Activated CD8-positive, alpha-beta memory T cell treated with anti-CD3 and anti-CD28 coated beads, Interleukin-2, amount 50 U/mL, for 1 hour (primary cell): ENCODE results near the gene GHR.

ENCODE experiments used
- DNase-seq: peaks from one replicate; pipeline ENCODE4 v3.0.0-alpha.2; 2020; ENCODE audit errors: extremely low read depth

GHR gene

GRCh38 chr5:42423285-42424165 is at the start of gene GHR:
GHR (plus strand) TSS chr5:42423439; CDS start chr5:42565875, 142,436 bp downstream.
- no peak for DNase-seq

DNA sequence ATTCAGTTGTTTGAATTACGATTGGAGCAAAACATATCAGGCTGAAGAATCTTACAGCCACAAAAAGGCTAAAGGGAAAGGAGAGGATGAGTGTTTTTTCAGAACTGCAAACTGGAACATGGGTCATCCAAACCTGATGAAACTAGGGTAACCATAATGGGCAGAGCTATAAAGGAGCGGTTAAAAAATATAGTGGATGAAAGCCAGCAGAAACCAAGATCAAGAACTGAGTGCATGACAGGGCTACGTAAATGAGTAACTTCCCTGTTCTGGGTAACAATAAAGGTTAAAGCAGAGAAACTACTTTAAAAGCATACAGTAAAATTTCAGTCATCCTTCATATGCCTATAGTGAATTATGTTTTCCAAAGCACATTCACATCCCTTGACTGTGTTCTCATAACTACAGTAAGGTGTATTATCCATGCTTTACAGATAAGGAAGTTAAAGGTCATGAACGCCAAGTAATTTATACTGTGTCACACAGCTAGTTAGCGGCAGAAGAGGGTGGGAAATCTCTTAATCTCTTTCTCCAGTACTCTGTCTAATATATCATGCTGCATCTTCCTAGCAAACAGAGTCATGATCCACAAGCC is 48.5 kb upstream of the GHR start:
- DNase-seq, result no peak

DNA sequence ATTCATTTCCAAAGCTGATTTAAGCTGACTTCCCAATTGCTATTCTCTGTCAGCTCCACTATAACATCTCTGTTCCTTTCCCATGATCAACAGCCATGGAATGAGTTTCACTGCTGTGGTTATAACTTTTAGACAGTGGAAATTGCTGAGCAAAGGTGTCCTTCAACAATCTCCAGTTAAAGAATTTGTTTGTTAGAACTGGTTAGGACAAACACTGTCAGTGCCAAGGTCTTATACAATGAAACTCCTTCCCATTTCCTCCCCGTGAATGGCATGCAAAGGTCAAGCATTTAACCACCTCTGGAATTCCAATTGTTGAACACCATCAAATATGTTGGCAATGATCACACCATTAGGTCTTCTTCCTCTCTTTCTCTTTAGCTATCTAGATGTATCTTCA is 45.7 kb upstream of the GHR start:
- DNase-seq, result no peak

- no peak for DNase-seq
Observed at GRCh38 chr5:42381973-42382372, 41.3 kb upstream of the GHR start.

GRCh38 chr5:42387563-42387962 is 35.7 kb upstream of the GHR start:
- DNase-seq, result no peak

DNA sequence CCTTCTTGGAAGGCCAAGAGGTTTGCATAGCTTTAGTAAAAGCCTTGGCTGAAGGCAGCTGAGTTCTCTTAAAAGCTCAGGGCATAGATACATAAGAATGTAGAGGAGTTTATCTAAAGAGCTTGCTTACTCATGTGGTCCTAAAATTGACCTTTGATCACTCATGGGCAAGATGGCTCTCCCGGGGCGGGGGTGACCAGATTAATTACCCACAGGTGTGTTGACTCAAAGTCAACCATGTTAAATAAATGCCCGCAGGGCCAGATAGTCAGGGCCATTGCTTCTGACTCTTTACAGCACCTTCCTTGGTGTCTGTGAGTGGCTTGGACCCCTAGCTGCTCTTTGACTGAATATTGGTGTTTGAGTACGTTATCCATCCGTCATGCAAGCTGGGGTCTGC is 33.1 kb upstream of the GHR start:
- DNase-seq, result no peak

DNA sequence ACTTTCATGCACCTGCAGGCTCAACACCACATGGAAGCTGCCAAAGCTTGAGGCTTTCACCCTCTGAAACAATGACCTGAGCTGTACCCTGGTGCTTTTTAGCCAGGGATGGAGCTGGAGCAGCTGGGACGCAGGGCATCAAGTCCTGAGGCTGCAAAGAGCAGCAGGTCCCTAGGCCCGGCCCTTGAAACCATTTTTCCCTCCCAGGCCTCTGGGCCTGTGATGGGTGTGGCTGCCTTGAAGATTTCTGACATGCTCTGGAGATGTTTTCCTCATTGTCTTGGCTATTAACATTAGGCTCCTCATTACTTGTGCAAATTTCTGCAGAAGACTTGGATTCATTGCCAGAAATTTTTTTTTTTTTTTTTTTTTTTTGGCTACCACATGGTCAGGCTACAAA is 30.3 kb upstream of the GHR start:
- DNase-seq, result no peak

DNA sequence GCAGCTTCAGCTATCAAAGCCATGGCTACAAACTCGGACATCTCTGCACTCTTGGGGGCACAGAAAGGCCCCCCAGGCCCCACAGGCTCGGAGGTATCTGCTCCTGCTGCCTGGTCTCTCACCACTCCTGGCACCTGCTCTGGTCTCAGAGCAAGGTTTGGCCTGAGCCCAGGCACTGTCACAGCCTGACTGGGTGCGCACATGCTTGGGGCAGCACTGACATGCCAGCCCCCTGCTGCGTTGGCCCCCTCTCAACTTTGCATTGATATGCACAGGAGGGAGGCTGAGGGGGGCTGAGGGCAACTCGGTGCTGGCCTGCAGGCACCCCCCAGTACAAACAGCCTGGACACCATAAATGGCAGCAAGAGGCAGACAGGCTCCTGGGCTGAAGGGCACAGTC is 27.1 kb upstream of the GHR start:
- DNase-seq, result no peak

DNA sequence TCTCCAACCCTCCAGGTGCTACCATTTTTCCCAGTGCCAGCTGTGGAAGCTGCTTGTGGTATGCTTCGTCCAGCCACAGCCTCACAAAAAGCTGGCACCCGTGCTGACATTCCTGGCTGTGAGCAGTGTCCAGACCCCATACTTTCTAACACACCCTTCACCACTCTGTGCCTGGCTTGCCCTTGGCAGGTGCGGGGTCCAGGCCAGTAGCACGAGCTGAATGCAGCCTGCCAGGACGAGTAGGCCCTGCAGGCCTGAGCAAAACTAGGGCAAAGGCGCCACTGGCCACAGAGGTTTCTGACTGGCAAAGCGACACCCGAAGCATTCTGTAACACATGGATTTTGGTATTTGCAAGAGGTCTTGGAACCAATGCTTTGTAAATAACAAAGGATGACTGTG is 26.0 kb upstream of the GHR start:
- no peak for DNase-seq

DNA sequence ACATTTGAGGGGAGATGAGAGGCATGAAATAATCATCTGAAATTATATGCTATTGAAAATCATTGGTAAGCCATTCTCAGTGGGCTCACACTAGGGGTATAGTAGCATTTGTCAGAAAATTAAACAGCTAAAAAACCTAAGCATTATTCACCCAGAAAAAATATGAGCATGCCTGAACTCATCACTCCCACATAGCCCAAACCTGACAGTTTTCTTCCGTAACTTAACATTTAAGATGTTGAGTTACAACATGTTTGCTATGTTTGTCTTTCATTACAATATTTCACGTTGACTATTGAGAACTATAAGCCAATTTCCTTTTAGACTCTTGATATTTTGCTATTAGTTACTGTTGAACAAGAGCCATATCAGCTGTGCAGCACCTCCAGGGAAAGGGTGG is 23.5 kb upstream of the GHR start:
- DNase-seq, result no peak

- no peak for DNase-seq
Observed at GRCh38 chr5:42400474-42400873, 22.8 kb upstream of the GHR start.

DNA sequence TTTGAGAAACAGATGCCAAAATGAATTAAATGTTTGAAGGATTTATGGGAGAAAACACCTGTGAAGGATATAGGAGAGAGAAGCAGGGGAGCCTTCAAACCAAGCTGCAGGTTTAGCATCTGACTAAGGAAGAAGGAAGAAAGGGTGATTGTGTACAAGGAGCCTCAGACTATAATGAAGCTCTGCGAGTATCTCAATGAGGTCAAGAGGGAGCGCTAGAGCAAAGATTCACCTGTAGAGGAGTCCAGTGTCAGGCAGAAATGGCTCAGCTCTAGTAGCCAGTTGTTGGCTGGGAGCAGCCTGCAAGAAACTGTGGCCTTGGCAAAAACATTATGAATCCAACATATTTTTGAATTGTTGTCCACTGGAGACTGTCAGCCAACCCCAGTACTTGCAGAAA is 20.0 kb upstream of the GHR start:
- DNase-seq, result no peak

- no peak for DNase-seq
Observed at GRCh38 chr5:42404366-42404765, 18.9 kb upstream of the GHR start.

DNA sequence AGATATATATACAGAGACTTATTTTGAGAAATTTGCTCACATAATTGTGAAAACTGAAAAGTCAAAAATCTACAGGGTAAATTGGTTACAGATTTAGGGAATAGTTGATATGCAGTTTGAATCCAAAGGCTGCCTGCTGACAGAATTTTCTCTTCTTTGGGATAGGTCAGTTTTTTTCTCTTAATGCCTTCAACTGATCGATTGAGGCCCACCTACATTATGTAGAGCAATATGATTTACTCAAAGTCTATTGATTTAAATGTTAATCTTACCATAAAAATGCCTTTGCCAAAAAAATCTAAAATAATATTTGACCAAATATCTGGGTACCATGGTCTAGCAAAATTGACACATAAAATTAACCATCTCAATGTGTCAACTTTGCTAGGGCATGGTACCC is 3.9 kb upstream of the GHR start:
- DNase-seq, result no peak

- no peak for DNase-seq
Observed at GRCh38 chr5:42422656-42423280, 471 bp upstream of the GHR start.

- DNase-seq, result no peak
Observed at GRCh38 chr5:42426016-42426415, 2.8 kb downstream of the GHR start.

DNA sequence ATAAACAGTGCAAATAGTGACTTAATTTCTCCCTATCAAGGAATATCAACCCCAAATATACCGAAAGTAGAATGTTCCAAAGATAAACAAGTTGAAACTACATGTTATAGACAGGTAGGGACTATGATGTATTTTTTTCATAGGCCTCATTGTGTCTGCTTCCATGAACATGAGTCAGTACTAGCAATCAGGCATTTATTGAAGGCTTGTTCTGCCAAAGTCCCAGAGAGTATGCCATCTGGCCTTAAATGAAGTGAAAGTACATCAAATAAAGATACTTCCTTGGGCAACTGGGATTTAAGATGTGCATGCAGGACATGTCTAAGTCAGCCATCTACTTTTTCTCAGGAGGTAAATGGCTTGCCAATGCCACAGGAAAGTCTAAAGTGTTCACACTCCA is 6.5 kb downstream of the GHR start:
- DNase-seq, result no peak

- DNase-seq, result no peak
Observed at GRCh38 chr5:42434047-42434724, 10.9 kb downstream of the GHR start.

GRCh38 chr5:42436051-42436450 is 12.8 kb downstream of the GHR start:
- DNase-seq, result no peak

- no peak for DNase-seq
Observed at GRCh38 chr5:42454216-42454995, 31.2 kb downstream of the GHR start.

GRCh38 chr5:42461033-42461432 is 37.8 kb downstream of the GHR start:
- no peak for DNase-seq

DNA sequence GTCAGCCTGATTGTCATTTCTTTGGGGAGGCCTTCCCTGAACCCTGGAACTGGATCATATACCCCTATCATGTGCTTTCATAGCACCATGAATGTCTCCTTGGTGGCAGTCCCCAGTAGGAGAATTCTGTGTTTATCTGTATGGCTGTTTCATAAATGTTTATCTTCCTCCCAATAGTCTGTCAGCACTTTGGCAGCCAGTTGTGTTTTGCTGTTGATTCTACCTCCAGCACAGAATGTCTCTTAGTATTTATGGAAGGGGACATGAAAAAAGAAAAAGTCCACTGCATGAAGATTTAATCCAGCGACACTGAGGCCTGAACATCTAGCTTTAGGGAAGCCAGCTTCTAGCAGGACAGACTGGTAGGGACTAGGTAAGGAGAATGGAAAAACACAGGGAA is 38.3 kb downstream of the GHR start:
- DNase-seq, result no peak
